Muscle of arm (tissue), 12 donors: ENCODE results near the gene DCLK2. TPM values are rescaled to one million over a fixed set of nuclear protein-coding genes. Genes with fewer than 3 reads are reported as not detected.

Source experiments
- DNase-seq: peaks from one replicate; pipeline ENCODE4 v3.0.0-alpha.2; 2013
- polyA plus RNA-seq, 12 donors: library from polyadenylated mRNA; unstranded; fragments of 120-200 nt; gene quantifications; one replicate each; pipeline ENCODE4 v1.2.1, GENCODE V29; 2013; ENCODE audit not compliant: insufficient read length in 12 of 12

DCLK2 gene
- polyA plus RNA-seq, 12 donors = 5.8 to 10.1 (median 7.4) TPM; not detected in 1

DNA sequence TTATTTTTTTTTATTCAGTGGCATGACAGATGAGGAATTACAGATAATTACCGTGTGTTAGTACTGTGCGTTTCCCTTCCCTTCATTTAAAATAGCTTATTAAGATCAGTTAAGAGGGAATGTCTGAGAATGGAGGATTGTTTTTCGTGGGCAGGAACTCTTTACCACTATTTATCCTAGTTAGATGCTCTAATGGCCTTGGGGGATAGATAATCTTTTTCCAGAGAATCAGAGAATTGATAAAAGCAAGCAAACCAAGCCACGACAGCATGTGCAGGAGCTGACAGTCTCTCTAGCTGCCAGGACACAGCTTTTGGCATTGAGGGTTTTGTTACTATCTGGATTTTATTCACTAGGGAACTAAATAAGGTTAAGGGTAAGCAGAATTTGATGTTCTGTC is 128.7 kb downstream of the DCLK2 start:
- DNase-seq = no peak

DNA sequence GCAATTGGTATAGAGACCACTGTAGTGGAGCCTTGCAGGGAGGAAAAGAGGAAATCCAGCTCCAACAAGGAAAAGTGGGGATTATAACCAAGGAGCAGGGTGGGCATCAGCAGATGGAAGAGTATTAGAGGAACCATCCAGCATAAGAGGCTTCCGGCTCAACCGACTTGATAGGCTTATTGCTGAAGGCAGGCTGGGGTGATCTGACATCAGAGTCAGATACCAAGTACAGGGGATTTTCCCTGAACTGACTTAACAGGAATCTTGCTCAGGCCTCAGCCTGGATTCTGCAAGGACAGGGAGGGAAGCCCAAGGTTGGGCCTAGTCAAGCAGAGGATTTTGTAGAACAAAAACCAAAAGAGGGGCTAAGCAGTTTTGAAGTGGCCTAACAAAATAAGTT is 129.6 kb downstream of the DCLK2 start:
- DNase-seq = no peak

DNA sequence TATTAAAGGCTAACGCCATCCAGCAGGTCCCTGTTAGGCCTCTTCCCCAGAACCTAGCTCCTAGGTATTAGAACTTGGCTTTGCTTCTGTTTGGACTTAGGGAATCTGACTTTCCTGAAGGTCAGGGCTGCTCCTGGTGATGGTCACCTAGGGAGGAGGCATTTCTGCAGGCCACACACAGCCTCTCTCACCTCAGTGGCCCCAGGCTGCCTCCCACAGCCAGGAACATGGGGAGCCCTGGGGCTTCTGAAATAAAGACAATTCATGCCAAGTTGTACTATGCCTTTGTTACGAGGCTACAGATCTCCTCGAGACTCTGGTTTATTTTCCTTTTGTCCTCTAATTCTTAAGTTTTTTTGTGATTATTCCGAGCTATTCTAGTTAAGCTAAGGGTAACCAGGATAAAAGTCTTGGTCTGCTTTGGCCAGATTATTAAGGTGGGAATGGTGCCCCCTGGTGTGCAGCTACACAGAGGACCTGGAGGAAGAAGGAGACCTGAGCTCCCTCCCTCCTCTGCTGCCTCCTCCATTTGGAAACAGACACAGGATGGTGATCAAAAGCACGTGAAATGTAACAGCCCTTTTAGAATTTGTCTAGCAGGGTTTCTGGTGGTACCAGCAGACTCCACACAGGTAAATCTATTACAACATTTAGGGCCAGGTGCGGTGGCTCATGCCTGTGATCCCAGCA is 131.0 kb downstream of the DCLK2 start:
- DNase-seq = peak; percentile 37

DNA sequence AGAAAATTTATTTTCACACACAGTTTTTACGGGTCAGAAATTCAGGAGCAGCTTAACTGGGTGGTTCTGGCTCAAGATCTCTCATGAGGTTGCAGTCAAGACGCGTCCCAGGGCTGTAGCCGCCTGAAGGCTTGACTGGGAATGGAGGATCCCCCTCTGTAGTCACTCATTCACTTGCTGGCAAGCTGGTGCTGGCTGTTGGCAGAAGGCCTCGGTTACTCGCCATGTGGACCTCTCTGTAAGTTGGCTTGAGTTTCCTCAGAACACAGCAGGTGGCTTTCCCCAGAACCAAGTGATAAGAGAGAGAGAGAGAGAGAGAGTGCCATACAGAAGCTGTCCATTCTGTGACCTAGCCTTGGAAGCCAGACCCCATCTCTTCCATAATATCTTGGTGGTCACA is 132.8 kb downstream of the DCLK2 start:
- no peak for DNase-seq

DNA sequence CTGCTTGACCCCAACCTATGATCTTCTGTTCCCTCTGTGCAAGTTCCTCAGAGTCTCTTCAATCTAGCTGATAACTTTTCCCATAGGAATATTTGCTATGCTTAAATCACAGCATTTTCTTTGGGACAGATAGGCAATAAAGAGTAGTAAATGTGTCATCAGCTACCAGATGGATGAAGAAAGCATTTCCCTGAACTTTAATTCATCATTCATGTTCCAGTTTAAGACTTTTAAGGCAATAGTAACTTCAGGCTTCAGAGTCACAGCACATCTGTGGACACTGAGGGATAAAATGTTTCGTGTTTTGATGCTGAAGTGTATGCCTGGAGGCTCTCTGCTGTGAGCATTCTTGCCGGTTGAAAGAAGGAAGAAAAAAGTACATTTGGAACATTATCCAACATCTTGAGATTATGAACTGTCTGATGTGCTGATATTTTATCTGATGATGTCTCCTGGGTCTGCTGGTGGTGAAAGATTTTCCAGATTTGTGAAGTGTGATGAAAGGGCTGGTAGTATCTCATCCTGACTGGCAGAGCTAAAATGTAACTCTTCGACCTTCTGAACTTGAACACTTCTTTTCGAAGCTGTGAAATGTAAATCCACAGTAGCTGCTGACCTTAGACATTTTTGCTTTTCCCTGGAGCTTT is 133.7 kb downstream of the DCLK2 start:
- no peak for DNase-seq

DNA sequence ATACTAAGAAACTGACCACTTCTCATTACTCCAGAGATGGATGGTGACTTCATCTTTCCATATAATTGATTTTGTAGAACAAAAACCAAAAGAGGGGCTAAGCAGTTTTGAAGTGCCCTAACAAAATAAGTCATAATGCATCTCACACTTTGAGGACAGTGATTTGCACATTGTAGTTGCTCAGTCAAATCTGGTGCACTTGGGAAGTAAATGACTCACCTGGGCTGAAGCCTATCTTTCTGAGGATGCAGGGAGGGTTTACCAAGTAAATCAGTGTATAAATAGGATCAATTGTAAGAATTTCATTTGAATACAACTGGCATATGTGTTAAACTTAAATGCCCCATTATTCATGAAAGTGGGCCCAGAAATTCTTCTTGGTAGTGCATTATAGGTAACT is 134.2 kb downstream of the DCLK2 start:
- no peak for DNase-seq

DNA sequence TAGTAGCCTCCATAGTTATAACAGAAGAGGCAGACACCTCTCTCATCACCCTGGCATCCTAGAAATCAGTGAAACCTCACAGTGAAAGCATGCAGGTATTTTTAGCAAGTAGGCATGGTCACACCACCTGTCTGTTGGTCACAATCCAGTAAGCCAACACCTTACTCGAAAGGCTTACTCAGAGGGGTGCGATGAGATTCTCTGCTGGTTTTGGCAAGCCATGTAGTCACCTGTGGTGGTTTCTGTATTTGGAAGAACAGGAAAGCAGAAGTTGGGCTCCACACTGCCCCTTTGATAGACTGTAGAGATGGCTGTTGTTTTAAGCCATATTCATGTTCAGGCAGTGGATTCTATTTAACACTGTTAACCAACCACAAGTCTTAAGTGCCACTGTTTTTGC is 134.7 kb downstream of the DCLK2 start:
- no peak for DNase-seq

DNA sequence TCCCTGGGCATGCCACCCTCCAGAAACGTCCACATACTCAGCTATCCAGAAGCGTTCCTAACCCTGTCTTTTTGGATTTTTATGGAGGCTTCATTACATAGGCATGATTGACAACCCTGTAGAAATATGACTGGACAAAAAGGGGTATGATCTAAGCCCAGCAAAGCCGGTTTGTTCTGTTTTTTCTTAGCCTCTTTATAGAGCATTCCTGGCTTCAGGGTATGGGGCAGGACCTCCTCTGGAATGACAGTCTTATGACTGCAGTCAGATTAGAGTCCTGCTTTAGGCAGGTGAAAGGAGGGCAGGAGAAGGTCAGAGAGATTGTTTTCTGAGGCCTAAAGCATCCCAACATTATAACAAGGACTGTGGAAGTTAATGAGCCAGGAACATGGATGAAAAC is 137.4 kb downstream of the DCLK2 start:
- DNase-seq = no peak

DNA sequence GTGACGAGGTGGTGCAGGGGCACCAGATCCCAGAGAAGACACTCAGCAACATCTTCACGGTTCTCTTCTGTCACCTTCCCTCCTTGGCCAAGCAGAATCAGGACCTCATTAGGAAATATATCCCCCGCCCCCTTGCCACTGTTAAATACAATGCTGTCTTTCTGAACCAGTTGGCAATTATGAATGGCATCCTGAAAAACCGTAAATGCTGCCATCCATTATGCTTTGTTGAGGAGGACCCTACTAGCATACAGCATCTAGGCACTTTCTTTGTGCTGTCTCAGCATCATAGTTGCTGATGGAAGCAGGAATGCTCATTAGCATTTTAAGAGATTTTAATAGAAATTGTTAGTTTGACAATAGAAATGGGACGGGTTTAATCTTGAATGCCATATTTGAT is 138.5 kb downstream of the DCLK2 start:
- no peak for DNase-seq

DNA sequence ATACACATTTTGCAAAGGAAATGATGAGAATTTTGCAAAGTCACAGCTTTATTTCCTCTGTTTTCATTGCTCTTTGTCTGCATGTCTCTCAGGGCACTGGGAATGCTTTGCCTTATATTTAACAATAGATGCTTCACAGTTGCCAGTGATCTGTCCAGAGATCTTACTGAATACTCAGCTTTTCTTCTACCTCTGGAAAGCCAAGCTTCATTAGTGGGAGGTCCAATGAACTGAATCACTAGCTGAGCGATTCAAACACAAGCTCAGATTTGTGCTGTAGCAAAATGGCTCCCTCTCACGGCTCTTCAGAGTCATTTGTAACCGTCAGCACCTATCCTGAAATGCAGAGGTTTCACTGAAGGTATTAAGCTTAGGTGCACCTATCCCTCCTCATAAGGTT is 138.9 kb downstream of the DCLK2 start:
- peak; percentile 41 for DNase-seq

DNA sequence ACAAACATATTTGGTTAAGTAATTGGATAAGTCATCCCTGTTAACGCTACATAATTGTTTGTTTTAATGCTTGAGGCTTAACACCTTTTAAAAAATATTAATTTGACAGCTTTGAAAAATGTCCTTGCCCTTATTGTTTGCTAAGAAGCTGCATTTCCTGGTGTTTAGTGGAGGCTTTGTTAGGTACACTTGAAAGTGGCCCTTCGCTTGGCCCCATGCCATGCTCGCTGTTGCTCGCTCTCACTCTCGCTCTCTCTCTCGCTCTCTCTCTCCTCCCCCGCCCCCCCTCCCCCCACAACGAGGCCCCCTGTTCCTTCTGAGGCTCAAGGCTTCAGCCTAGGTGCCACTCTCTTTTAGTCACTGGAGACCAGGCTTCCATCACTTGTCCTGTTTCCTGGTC is 139.6 kb downstream of the DCLK2 start:
- DNase-seq = no peak

DNA sequence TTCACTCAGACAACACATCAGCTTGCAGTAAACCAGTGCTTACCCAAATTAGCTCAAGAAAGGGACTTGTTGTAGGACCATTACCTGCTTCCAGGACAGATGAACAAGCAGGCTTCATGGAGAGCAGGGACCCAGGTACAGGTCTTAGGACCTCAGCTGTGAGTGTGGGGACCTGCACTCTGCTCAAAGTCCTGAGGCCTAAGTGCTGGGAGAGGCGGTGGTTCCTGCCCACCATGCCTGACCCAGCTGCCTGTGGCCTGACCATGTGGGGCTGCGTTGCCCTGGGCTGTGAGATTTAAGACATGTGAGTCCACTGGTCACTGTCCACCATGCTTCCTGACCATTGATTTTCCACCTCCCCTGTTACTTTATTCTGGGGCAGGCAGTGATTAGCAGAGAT is 140.2 kb downstream of the DCLK2 start:
- DNase-seq = no peak

DNA sequence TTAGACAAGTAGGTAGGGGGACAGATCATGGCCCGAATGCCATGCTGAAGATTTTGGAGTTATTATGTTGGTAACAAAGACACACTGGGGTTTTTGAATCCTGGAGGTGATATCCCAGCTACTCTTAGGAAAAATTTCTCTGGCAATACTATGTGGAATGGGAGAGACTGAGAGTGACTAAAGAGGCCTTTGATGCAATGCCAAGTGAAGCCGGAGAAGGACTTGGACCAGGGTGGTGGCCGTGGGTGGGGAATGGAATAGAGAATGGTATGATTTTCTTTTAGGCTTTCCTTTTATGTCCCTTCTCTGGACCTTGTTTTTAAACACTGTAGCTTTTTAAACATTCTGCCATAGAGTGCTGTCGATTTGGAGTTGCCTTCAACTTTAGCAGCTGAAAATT is 141.6 kb downstream of the DCLK2 start:
- no peak for DNase-seq

DNA sequence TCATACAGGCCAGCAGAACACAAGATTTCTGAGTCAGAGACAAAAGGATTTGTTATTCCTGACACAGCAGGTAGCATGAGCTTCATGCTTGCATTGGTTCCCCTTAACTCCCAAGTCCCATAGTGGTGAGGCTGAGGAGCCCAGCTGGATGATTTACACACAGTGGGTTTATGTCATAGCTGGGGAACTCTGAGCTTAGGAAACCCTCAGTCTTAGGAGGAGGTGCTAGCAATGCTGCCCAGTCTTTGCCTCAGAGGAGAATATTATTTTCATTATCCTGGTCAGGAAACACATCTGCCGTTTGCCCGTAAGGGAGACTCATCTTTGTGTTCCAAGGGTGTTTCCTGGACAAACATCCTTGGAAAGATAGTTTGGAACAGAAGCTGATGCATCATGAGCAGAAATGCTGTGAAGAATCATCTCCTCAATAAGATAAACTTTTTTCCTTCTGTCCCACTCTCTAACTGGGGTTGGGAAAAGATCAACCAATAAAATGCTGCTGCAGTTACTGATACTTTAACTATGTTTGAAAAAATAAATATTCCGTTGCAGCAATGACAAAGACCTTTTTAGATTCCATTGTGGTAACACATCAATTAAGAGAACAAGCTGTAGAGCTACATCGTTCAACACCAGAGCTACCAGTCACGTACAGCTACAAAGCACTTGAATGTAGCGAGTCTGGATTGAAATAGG is 146.8 kb downstream of the DCLK2 start:
- DNase-seq = no peak

DNA sequence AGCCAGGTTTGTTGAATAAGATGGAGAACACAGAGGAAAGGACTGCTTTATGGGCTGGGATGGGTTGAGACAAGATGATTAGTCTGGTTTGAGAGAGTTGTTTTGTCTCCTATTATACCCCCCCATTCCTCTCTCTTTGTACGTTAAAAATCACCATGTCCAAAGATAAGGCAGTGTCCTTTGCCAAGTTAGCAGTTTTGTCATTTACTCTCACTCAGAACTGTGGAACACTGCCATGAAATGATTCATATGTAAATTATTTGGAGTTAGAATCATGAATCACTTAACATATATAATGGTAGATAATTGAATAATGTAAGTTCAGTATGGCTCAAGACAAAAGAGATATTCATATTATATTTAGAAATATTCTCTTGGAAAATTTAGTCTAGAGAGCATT is 151.3 kb downstream of the DCLK2 start:
- DNase-seq = no peak

DNA sequence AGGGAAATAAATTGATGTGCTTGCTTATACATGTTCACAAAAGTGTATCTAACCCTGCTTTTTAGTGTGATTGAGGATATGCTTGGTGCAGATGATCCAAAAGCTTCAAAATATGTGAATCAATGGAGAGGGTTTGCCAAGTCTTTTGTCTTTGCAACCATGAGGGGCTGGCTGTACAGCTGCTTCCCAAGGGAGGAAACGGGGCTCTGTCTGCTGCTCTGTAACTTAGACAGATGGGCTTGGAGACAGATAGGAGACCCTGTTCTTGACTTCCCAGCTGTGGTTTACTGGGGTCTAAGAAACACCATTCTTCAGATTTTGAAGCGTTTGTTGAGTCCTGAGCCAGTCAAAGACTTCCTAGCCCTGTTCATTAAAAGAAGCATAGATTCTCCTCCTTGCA is 152.3 kb downstream of the DCLK2 start:
- no peak for DNase-seq

DNA sequence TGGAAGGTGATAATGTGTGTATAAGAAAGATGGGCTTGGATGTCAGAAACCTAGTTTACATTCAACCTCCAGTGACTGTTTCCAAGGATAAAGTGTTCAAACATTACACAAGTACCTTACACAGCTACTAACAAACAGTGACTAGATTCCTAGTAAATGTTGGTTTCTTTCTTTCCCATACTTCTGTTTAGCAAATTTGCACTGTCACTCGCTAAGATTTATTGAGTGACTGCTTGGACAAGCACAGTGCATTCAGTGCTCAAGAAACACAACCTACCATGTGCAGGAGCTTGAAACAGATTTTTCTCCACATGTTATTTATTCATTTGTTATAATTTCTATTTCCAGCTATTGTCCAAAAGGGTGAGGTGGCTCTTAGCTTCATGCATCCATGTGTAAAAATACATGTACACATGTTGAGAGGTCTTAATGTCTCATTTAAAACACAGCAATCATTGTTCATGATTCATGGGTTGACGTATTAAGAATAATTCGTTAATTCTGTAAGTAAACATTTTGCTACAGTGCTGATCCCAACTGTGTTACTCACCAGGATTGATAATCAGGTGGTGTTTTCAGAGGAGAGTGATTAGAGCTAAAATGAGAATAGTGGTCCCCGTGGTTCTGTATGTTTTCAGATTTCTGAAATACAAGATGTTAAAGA is 153.0 kb downstream of the DCLK2 start:
- DNase-seq = no peak

DNA sequence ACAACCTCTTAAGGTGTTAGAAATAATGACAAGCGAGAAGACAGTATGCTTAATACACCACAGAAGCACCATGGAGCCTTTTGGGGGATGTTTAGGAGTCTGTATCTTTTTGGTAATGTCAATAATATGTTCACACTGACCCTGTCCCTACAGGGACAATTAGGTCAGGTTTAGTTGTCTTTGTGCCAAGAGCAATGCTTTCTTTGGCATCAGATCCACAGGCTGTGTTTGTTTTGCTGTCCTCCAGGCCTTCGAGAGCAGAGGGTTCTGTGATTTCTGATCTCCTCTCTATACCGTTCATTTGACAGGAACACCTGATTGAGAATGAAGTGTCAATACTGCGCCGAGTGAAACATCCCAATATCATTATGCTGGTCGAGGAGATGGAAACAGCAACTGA is 153.8 kb downstream of the DCLK2 start:
- no peak for DNase-seq

DNA sequence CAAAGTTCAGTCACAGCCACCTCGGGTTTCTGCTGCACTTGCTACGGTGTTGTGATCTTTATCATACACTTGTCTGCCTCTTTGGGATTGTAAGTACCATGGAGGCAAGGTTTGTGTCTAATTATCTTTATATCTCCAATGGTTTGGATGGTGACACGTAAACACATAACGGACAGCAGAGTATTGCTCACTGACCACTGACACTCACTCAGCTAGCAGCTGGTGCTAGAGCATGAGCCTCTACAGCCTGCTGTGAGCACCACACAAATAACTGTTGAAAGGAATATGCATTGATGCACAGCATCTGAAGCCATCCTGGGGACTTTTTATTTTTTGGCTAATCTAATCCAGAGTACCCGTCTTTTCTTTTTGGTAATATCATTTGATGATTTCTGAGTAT is 156.0 kb downstream of the DCLK2 start:
- no peak for DNase-seq

DNA sequence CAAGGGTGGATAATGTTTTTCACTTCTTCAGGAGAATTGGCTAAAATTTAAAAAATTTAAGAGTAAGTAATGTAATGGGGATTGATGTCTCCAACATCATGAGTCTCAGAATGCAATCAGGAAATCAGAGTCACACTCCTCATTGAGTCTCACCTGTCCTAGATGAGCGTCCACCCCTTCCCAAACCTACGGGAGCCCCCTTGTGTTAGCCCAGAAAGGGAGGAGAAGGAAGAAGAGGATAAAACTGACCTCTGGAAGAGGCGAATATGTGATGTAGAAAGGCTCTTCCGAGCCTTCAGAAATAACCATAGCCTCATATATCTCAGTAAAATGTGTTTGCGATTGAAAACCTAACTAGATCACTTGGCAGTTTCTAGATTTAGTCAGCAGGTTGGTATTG is 157.1 kb downstream of the DCLK2 start:
- DNase-seq = no peak

DNA sequence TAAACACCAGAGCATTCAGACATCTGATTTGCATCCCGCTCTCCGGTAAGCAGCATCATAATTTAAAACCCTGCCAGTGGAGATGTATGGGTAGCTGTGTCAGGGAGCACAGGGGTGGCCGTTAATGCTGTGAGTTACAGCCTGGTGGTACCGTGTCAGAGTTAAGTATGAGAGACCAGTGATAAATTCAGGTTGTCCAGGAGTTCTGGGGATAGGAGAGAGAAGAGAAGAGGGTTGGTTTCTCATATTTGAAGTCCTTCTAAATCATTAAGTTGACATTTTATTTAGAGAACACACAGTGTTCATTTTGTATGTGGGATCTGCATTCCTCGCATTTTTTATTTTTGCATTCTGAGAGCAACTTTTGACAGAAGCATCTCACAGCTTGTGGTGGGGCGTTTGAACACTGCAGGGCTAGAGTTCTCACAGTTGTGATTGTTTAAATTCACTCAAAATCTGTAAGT is 157.6 kb downstream of the DCLK2 start:
- no peak for DNase-seq

DNA sequence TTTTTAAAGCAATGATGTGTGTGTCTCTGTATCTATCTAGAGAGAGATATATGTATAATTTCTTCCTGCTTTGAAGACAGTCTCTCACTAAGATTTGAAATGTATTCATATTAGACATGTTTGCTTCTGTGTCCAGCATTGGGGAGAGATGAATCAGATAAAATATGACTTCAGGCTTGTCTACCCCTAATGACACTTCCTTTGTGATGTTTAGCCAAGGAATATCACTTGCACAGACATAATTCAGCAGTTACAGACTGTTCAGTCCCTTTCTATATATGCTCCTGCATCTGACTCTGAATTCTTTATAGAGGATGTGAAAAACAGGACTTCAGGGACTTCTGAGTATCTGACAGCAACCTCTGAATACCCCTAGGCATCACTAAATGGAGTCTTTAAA is 158.4 kb downstream of the DCLK2 start:
- no peak for DNase-seq
